Skeletal muscle cell (primary cell): ENCODE results near the gene TET2.
A peak's percentile ranks its signal among the peaks of the same experiment; 100 is the strongest.
"Not testable (repeated sequence)": the region's sequence is repeated elsewhere in the genome, so short reads cannot be mapped to it uniquely, and the experiment has no call there.

Source experiments
- DNase-seq: peaks from one replicate; pipeline ENCODE4 v3.0.0-alpha.2; 2010; ENCODE audit warnings: low read depth
- H3K4me3 ChIP-seq: 2 replicates; pipeline ENCODE4 v1.5.1; 2011; ENCODE audit warnings: low read depth, mild to moderate bottlenecking, control low read depth, low read length, moderate library complexity

Gene TET2

DNA sequence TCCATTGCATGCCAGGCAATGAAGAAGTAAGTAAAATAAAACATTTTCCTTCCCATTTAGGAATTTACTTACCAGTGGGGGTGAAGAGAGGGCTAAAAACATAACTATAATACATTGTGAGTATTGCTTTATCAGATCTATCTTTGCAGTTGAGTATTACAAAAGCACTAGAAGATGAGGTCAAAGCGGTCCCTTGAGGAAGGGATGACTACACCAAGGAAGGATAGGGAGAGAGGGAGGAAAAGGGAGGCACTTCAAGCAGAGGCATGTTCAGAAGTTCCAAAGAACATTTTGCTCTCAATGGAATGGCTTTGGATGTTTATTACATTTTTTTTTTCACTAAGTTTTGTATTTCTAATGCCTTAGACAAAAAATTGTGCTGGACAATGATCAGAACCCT lies 127.8 kb downstream of the TET2 start:
- H3K4me3 ChIP-seq: no peak overlapping the region
- no peak for DNase-seq

DNA sequence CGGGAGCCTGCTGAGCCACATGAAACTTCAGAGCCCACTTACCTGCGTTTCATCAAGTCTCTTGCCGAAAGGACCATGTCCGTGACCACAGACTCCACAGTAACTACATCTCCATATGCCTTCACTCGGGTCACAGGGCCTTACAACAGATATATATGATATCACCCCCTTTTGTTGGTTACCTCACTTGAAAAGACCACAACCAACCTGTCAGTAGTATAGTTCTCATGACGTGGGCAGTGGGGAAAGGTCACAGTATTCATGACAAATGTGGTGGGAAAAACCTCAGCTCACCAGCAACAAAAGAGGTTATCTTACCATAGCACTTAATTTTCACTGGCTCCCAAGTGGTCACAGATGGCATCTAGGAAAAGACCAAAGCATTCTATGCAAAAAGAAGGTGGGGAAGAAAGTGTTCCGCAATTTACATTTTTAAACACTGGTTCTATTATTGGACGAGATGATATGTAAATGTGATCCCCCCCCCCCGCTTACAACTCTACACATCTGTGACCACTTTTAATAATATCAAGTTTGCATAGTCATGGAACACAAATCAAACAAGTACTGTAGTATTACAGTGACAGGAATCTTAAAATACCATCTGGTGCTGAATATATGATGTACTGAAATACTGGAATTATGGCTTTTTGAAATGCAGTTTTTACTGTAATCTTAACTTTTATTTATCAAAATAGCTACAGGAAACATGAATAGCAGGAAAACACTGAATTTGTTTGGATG lies 129.9 kb downstream of the TET2 start:
- H3K4me3 ChIP-seq: no peak overlapping the region
- no peak for DNase-seq

DNA sequence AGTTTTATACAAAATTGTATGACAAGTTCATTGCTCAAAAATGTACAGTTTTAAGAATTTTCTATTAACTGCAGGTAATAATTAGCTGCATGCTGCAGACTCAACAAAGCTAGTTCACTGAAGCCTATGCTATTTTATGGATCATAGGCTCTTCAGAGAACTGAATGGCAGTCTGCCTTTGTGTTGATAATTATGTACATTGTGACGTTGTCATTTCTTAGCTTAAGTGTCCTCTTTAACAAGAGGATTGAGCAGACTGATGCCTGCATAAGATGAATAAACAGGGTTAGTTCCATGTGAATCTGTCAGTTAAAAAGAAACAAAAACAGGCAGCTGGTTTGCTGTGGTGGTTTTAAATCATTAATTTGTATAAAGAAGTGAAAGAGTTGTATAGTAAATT lies 131.0 kb downstream of the TET2 start:
- no peak overlapping the region for H3K4me3 ChIP-seq
- DNase-seq: no peak

DNA sequence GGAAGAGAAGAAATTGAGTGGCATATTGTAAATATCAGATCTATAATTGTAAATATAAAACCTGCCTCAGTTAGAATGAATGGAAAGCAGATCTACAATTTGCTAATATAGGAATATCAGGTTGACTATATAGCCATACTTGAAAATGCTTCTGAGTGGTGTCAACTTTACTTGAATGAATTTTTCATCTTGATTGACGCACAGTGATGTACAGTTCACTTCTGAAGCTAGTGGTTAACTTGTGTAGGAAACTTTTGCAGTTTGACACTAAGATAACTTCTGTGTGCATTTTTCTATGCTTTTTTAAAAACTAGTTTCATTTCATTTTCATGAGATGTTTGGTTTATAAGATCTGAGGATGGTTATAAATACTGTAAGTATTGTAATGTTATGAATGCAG lies 132.6 kb downstream of the TET2 start:
- no peak overlapping the region for H3K4me3 ChIP-seq
- no peak for DNase-seq

DNA sequence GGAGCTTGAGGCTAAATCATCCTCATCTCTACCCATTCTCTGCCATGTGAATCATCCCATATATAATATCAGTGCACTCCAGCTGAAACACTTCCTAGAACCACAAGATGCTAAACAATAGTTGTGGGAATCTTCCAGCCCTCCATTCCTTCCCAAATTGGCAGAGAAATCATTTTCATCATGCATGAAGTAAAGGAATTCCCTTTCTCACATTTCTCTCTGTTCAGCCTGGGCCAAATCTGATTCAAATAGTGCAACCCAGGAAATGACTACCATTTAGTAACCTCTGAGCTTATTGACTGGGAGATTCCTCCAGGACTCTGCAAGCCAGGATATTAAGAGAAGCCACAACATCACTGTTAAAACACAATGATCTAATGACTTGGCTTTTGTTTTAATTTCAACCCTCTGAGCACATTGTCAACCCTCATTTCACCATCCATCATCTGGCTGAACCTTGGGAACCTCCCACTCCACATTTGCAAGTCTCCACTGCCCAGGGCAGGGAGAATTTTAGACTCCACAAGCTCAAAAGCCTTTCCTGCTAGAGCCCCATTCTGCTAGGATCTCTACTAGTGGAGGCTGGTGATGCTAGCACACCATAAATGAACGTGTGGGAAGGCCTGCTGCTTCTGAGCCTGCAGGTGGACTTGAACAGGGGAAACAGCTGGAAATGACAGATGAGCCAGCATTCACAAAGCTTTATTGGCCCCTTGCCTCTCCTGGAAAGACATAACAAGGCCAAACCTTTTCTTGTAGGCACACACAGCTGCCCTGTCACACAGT lies 133.9 kb downstream of the TET2 start:
- DNase-seq: peak; percentile 90
- H3K4me3 ChIP-seq: no peak overlapping the region

DNA sequence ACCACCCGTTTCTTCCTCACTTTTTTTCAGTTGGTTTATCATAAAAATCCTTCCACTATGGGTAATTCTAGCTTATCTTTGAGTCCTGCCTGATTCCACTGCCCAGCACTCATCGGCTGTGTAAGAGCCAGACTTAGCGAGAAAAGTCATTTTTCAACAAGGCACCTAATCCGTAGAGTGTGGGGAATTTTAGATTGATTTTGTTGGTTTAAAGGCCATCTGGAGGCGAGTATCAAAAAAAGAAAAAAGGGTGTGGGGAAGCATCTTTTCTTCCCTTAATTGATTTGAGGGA lies 134.4 kb downstream of the TET2 start:
- DNase-seq: no peak
- no peak overlapping the region for H3K4me3 ChIP-seq

DNA sequence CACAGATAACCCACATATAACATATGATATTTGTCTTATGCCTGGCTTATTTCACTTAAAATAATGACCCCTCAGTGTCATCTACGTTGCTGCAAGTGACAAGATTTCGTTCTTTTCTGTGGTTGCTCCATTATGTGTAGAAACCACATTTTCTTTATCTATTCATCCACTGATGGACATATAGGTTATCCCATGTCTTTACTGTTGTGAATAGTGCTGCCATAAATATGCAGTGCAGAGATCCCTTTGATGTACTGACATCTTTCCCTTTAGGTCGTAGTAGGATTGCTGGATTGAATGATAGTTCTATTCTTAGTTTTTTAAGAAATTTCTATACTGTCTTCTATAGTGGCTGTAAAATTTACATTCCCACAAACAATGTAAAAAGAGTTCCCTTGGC lies 135.8 kb downstream of the TET2 start:
- DNase-seq: no peak
- H3K4me3 ChIP-seq: no peak overlapping the region

DNA sequence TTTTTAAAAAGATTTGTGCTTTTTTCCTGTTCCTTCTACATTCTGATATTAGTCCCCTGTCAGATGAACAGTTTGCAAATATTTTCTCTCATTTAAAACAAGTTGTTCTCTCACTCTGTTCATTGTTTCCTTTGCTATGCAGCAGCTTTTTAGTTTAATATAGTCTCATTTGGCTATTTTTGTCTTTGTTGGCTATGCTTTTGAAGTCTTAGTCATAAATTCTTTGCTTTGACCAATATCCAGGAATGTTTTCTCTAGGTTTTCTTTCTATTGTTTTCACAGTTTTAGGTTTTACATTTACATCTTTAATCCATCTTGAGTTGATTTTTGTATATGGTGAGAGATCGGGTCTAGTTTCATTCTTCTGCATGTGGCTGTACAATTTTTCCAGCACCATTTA lies 136.8 kb downstream of the TET2 start:
- DNase-seq: no peak
- no peak overlapping the region for H3K4me3 ChIP-seq

DNA sequence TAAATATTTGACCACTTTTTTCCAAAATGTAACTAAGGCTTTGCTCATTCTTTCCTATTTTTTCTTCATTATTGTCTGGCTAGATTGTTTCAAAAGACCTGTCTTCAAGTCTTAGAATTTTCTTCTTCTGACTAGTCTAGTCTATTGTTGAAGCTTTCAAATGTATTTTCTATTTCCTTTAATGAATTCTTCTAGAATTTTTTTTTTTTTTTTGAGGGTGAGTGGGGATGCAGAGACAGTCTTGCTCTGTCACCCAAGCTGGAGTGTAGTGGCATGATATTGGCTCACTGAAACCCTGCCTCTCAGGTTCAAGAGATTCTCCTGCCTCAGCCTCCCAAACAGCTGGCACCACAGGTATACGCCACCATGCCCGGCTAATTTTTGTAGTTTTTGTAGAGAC lies 141.4 kb downstream of the TET2 start:
- DNase-seq: no peak
- no peak overlapping the region for H3K4me3 ChIP-seq

DNA sequence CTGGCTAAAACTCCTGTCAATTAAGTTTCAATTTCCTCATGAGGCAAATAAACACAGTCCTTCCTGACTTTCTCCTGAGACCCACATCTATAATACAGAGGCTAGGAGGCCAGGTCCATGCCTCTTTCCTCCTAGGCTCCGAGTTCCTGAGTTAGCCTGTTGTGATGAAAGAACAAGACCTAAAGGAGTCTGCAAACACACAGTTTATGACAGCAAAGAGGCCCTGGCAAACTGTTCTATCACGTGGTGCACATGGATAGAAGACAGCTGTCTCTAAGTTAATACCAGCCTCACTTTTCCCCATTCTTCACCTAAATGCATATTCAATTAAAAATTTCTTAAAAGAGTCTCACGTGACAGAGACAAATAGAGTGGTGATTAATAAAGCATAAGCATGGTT lies 145.2 kb downstream of the TET2 start:
- no peak for DNase-seq
- no peak overlapping the region for H3K4me3 ChIP-seq

DNA sequence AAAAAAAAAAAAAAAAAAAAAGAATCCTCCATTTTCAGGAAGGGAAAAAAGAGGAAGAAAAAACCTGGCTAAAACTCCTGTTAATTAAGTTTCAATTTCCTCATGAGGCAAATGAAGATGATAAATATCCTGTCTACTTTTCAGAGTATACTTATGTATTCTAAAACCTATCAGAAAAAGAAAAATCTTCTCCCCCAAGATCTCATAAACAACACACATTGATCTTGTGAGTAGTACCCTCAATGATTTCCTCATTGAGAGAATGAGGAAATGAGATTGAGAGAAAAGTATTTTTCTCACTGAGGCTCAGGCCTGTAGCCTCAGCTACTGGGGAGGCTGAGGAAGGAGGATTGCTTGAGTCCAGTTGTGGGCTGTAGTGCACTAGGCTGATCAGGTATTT lies 146.7 kb downstream of the TET2 start:
- DNase-seq: no peak
- no peak overlapping the region for H3K4me3 ChIP-seq

DNA sequence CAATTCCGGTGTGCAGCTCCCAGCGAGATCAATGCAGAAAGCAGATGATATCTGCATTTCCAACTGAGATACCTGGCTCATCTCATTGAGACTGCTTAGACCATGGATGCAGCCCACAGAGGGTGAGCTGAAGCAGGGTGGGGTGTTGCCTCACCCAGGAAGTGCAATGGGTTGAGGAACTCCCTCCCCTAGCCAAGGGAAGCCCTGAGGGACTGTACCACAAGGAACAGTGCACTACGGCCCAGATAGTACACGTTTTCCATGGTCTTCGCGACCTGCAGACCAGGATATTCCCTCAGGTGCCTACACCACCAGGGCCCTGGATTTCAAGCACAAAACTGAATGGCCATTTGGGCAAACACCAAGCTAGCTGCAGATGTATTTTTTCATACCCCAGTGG lies 150.0 kb downstream of the TET2 start:
- no peak for DNase-seq
- H3K4me3 ChIP-seq: no peak overlapping the region

DNA sequence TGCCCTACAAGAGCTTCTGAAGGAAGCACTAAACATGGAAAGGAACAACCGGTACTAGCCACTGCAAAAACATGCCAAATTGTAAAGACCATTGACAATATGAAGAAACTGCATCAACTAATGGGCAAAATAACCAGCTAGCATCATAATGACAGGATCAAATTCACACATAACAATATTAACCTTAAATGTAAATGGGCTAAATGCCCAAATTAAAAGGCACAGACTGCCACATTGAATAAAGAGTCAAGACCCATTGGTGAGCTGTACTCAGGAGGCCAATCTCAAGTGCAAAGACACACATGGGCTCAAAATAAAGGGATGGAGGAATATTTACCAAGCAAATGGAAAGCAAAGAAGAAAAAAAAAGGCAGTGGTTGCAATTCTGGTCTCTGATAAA lies 152.4 kb downstream of the TET2 start:
- H3K4me3 ChIP-seq, DNase-seq: not testable (repeated sequence)

DNA sequence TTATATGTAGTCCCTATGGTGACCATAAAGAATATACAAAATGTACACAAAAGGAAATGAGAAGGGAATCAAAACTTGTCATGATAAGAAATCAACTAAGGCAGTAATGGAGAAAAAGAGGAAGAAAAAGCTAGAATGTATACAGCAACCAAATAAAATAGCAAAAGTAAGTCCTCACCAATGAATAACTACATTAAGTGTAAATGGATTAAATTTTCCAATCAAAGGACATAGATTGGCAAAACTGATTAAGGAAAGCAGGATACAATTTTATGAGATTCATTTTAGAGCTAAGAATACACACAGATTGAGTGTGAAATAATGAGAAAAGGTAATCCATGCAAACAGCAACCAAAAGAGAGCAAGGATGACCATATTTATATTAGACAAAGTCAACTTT lies 157.4 kb downstream of the TET2 start:
- DNase-seq: no peak
- H3K4me3 ChIP-seq: no peak overlapping the region

DNA sequence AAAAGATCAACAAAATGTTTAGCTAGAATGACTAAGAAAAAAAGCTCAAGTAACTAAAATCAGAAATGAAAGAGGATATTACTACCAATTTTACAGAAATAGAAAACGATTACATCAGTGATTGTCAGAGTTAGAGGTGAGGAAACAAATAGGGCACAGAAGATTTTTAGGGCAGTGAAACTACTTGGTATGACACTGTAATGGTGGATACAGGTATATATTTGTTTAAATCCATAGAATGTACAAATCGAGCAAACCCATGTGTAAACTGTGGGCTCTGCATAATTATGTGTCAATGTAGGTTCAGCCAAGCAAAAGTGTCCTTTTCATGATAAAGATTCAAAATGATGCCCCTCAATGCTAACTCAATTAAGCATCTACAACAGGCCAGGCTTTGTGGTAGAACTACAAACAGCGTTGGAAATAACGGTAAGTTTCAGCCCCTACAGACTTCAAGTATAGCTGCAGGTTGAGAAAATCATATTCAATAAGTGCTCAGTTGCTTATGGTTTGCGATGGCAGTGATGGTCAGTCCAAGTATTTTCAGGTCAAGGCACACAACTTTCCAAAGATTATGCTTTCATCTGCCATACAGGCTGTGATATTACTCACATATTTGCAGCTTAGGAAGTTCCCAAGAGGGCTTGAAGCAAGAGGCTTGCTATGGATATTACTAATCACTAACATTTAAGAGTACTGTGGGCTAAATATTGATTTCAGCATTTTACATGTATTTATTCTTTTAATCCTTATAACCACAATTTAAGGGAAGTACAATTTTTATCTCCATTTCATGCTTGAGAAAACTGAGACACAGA lies 158.6 kb downstream of the TET2 start:
- DNase-seq: no peak
- H3K4me3 ChIP-seq: no peak overlapping the region

DNA sequence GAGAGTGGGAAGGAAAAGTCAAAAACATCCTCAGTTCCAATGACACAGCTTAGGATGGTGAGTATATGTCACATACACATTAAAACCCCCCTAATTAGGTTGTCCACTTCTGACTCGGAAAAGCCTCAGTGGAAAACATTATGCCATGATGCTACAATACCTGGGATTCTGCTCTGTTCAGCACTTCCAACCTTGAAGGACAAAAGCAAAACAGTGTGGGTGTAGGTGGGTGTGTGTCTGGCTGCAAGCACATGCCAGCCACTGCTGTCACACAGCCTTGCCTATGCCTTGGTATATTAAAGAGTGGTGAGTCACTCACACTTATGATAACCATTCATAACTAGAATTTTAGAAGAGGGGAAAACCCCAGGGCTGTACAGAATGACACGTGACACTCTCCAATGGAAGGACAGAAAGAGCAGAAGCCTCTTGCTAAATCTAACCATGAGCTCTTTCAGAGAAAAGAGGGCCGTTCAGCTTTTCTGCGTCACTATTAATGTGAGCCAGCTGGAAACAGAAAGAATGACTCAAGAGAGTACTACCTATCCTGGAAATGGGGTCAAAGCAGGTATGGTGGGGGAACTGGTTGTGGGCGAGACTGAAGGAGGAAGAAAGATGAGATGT lies 159.6 kb downstream of the TET2 start:
- H3K4me3 ChIP-seq: no peak overlapping the region
- no peak for DNase-seq

DNA sequence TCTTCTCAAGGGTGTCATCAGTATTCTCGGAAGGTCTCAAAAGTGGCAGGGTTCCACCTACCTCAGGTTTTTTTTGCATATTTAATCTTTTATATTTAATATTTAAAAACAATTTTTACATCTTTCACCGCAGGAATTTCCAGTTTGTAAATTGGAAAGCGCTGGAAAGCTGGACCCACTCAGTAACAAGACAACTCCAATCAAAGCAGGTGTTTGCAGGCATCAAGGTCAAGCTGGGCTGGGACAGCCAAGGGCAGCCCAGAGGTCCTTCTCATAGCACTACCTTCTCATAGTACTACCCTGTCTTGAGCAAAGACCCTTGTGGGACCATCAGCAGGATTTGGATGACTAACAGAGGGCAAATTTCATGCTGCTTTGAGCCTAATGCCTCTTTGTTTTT lies 160.1 kb downstream of the TET2 start:
- no peak for DNase-seq
- no peak overlapping the region for H3K4me3 ChIP-seq

DNA sequence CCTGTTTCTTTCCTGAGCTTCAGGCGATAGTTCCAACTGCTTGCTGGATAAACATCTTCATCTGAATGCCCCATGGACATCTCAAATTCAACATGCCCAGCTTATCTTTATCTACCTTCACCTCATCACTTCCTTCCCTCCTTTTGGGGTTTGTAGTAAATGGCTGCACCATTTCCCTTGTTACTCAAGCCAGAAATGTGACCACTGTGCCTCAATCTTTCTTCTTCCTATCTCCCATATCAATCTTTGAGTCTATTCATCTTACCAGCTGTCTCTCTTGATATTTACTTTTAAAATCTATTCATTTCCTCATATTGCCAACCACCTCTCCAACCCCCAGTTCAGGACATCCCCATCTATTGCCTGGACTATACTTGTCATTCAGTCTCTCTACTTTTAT lies 171.8 kb downstream of the TET2 start:
- no peak overlapping the region for H3K4me3 ChIP-seq
- DNase-seq: no peak

DNA sequence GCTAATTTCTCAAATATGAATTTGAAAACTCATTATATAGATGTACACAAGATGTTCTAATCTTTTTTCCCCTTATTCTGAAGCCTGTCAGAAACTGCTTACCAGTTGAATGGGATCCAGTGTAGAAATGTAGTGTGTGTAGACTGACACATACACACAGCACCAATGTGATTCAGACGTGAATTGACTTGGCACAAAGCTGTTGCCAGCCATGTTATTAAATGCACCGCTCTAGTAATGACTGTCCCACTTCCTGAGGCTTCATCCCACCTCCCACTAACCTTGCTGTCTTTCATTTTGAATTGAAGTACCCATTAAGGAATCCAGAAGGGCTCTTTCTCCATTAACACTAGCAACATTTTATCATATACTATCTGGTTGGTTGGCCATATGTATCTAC lies 180.5 kb downstream of the TET2 start:
- no peak for DNase-seq

DNA sequence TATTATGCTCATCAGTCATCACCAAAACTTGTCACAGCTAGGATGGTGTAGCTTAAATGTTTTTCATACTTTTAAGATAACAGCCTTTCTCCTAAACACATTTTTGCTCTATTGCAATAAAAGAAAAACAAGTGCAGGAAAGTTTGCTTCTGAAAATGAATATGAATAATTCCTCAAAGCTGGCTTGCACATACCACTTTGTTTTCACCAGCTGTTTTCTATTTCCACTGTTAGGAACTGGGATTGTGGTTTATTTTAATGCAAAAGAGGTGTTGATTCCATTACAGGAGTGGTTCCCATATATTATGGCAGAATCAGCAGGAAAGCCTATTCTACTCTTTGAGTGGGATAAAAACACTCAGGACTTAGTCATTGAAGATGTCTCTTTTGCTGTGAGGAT lies 181.3 kb downstream of the TET2 start:
- no peak overlapping the region for H3K4me3 ChIP-seq
- DNase-seq: no peak

More for the DNA sequence above, 180.5 kb downstream of the TET2 start:
- no peak overlapping the region for H3K4me3 ChIP-seq
